ENCODE data around the gene DNAH3. TPM values are rescaled to one million over a fixed set of nuclear protein-coding genes. Genes with fewer than 3 reads are reported as not detected.
"Not testable (repeated sequence)": the region's sequence is repeated elsewhere in the genome, so short reads cannot be mapped to it uniquely, and the experiment has no call there.

The DNAH3 gene
- total RNA-seq, 1 donor from 2014 or later = 0.10 TPM

GRCh38 chr16:21072976-21073375 lies 77.7 kb downstream of the DNAH3 start:
- no peak for DNase-seq

DNA sequence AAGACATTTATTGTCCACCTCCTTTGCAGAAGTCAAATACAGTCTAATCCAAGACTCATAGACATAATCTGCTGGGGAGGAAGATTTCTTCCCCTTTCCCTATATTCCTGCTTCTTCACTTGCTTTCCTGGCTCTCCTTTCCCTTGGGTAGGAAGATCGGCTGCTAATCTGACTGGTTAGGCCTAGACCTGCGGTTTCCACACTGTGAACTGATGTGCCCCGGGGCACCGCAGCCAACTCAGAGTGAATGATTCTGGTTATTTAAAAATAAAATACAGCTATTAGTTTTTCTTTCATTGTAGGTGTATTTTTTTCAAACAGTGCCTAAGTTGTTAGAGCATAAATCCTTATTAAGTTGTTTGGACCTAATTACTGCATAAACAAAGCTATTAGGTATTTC lies 78.9 kb downstream of the DNAH3 start:
- no peak for DNase-seq

DNA sequence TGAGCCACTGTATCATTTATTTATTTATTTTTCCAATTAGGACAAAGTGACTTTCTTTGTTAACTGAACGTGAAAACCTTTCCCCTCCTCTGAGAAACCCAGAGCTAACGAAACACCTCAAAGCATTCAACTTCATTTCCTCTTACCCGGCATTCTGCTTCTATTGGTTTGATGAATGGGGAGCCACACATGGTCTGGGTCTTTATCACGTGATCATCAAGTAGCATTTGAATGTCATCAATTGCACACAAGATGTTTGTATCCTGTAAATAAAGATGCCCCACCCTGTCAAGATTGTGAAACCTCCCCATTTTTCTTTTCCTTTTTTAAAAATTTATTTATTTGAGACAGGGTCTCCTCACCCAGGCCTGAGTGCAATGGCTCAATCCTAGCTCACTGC lies 80.1 kb downstream of the DNAH3 start:
- no peak for DNase-seq

DNA sequence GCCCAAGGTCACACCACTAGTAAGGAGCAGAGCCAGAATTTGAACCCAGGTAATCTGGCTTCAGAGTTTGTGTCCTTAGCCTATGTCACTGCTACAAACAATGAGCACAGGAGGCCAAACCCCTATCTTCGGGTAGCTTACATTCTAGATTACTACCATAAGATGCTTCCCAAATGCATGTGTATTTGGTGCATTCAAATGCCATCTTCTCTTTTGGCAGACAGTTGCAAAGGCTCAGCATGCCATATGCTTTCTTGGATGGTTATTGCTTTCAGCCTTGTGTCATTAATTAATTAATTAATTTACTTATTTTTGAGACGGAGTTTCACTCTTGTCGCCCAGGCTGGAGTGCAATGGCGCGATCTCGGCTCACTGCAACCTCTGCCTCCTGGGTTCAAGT lies 80.7 kb downstream of the DNAH3 start:
- DNase-seq = no peak

GRCh38 chr16:21064203-21064602 lies 86.4 kb downstream of the DNAH3 start:
- no peak for DNase-seq

DNA sequence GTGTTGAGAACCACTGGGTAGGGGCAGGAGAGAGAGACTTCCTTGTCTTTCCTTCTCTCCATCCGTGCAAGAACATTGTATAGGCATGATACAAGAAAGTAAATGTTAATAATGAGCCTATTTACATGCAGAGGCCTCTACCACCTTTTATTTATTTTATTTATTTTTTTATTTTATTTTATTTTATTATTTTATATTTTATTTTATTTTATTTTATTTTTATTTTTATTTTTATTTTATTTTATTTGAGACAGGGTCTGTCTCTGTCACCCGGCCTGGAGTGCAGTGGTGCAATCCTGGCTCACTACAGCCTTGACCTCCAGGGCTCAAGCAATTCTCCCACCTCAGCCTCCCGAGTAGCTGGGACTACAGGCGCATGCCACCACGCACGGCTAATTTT lies 87.3 kb downstream of the DNAH3 start:
- not testable (repeated sequence) for DNase-seq

GRCh38 chr16:21060027-21060510 lies 90.6 kb downstream of the DNAH3 start:
- DNase-seq = no peak

DNA sequence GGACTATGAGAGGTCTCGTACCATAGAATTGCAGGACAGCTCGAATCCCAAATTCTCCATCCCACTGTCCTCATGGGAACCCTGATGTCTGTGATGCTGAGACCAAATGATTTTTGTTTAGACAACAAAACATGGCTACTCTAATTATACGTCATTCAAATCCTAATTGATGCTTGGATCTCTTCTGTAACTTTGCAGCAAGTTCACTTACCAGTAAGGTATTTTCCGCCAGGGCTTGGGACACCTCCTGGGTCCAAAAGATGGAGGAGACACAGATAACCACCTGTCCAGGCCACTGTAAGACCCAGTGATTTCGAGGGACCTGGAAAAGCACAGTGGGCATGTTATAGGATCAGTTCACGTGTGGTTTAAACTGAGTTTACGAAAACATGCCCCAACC lies 92.8 kb downstream of the DNAH3 start:
- DNase-seq = no peak

- DNase-seq = no peak
These were observed 94.2 kb downstream of the DNAH3 start for GRCh38 chr16:21056396-21056795.

DNA sequence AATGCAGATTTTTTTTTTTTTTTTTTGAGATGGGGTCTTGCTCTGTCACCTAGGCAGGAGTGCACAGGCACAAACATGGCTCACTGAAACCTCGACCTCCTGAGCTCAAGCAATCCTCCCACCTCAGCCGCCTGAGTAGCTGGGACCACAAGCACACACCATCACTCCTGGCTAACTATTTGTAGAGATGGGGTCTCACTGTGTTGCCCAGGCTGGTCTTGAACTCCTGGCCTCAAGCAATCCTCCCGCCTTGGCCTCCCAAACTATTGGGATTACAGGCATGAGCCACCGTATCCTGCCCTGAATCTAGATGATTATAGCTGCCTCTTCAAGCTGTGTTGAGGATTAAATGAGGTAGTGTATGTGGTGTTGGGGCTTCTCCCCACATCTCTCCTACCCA lies 94.9 kb downstream of the DNAH3 start:
- not testable (repeated sequence) for DNase-seq

GRCh38 chr16:21053590-21053989 lies 97.1 kb downstream of the DNAH3 start:
- no peak for DNase-seq

DNA sequence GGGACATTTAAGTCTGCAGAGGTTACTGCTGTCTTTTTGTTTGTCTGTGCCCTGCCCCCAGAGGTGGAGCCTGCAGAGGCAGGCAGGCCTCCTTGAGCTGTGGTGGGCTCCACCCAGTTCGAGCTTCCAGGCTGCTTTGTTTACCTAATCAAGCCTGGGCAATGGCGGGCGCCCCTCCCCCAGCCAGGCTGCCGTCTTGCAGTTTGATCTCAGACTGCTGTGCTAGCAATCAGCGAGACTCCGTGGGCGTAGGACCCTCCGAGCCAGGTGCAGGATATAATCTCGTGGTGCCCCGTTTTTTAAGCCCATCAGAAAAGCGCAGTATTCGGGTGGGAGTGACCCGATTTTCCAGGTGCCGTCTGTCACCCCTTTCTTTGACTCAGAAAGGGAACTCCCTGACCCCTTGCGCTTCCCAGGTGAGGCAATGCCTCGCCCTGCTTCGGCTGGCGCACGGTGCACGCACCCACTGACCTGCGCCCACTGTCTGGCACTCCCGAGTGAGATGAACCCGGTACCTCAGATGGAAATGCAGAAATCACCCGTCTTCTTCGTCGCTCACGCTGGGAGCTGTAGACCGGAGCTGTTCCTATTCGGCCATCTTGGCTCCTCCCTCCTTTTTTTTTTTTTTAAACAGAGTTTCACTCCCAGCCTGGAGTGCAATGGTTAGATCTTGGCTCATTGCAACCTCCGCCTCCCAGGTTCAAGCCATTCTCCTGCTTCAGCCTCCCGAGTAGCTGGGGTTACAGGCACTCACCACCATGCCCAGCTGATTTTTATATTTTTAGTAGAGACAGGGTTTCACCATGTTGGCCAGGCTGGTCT lies 102.3 kb downstream of the DNAH3 start:
- not testable (repeated sequence) for DNase-seq

- DNase-seq = no peak
These were observed 112.4 kb downstream of the DNAH3 start for GRCh38 chr16:21038197-21038596.

- no peak for DNase-seq
These were observed 112.9 kb downstream of the DNAH3 start for GRCh38 chr16:21037736-21038135.

DNA sequence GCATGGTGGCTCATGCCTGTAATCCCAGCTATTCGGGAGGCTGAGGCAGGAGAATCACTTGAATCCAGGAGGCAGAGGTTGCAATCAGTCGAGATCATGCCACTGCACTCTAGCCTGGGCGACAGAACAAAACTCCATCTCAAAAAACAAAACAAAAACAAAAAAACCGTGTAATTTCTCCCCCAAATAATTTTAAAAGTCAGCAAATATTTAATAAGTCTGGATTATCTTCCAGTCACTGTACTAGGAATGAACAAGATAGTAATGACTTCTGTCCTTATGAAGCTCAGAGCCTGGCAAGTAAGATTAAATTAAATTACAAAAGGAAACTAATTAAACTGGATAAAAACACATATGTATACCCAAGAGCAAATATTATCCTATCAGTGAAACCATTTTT lies 113.5 kb downstream of the DNAH3 start:
- DNase-seq = no peak

GRCh38 chr16:21036471-21036870 lies 114.2 kb downstream of the DNAH3 start:
- no peak for DNase-seq

DNA sequence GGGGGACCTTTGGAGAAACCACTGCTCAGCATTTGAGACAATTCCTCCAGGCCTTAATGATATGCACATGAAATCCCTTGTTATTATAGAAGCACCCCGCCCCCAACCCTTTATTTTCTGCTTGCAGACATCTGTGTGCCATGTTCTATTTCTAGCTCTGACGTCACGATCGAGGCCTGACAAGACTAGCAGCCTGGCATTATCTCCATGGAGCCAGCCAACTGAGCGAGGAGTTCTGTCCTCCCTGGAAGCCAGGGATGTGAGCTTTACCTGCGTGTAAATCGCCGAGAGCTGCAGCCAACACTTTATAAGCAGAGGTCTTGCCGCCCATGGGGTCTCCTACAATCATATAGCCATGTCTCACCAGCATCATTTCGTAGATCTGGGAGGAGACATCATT lies 116.9 kb downstream of the DNAH3 start:
- DNase-seq = no peak

GRCh38 chr16:21033264-21033663 lies 117.4 kb downstream of the DNAH3 start:
- no peak for DNase-seq

DNA sequence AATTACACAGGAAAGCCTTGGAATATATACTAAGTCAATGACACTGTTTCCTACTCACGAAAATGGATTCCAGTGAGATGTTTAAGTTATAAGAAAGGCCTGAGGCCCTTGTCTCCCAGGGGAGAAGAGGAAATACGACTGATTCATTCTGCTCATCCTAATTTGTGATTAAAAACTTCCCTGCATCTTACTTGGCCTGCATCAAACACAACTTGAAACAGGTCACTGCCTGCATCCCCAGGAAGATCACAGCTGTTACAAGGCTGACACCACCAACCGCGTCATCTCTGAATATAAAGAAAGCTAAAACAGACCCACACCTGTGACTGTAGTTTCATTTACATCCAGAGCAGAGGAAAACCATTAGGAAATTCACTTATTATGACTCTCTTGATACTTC lies 121.9 kb downstream of the DNAH3 start:
- DNase-seq = no peak

GRCh38 chr16:21026846-21027245 lies 123.8 kb downstream of the DNAH3 start:
- DNase-seq = no peak

DNA sequence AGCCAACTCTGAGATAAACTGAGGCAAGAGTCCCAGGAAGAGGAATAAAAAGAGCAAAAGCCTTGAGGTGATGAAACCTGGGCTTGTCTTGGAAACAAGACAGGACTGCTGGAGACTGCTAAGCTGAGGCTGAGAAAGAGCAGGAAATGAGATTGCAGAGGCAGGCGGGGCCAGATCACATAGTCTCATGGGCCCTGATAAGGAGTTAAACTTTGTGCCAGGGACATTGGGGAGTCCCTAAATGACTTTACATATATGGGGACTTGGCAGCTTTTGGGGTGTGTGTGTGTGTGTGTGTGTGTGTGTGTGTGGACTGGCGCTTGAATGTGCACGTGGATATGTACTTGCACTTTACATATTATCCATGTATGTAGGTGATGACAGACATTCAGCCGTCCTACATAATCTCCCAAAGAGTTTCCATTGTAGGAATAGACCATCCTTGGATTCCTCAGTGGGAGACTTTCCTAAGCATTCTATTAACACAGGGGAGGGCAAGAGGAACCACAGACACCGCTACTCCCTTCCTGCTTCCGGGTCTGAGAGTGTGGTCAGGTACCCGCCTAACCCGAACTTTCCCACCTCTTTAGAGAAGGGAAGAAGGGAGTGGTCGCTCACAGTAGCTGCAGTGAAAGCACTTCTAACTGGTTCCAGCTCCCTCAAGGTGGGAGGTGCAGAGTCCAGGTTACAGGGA lies 127.0 kb downstream of the DNAH3 start:
- DNase-seq = no peak

- DNase-seq = no peak
These were observed 129.3 kb downstream of the DNAH3 start for GRCh38 chr16:21021316-21021715.

GRCh38 chr16:21009815-21010214 lies 140.8 kb downstream of the DNAH3 start:
- DNase-seq = no peak

DNA sequence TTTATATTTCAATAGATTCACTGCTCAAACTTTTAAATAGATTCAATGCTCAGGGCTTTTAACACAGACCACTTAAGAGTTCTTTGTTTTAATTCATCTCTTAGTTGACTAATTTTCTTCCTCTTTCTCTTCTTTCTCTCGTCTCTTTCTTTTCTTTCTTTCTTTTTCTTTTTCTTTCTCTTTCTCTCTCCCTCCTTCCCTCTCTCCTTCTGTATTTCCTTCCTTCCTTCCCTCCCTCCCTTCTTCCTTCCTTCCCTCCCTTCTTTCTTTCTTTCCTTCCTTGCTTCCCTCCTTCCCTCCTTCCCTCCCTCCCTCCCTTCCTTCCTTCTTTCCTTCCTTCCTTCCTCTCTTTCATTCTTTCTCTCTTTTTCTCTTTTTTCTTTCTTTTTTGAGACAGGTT lies 145.6 kb downstream of the DNAH3 start:
- no peak for DNase-seq
